ENCODE measurements around the gene MRTFB.
A peak's percentile ranks its signal among the peaks of the same experiment; 100 is the strongest.

Gene MRTFB

GRCh38 chr16:14232106-14232864, 161.2 kb downstream of the MRTFB start:
- no peaks in the 10 kb centered on the region for H3K27me3 ChIP-seq (ENCODE audit: low read depth, low read length)
- no peaks in the 10 kb centered on the region for H4K20me1 ChIP-seq (ENCODE audit: insufficient read depth, low read length)
- H3K36me3 ChIP-seq (replicated peaks; ENCODE audit: low read depth, low read length), result peaks cover 4% of the 10 kb centered on the region
- TF ChIP-seq CTCF (IDR thresholded peaks at IDR 0.05; ENCODE audit: low read depth, low read length) (no peak), EZH2phosphoT487 (IDR thresholded peaks at IDR 0.05; ENCODE audit: low read depth) (no peak)
- no peak overlapping the region for H2AFZ ChIP-seq (ENCODE audit: low read depth, low read length)
- H3K79me2 ChIP-seq (ENCODE audit: low read length), result no peaks in the 10 kb centered on the region
- no peaks in the 10 kb centered on the region for H3K9me3 ChIP-seq (ENCODE audit: insufficient read depth, low read length)
- H3K4me2 ChIP-seq (ENCODE audit: low read length), result no peak overlapping the region
- no peak overlapping the region for H3K27ac ChIP-seq (ENCODE audit: low read length)
- no peak overlapping the region for H3K9ac ChIP-seq (ENCODE audit: low read length)
- no peak overlapping the region for H3K4me3 ChIP-seq (ENCODE audit: low read length)
- no peaks in the 10 kb centered on the region for H3K4me1 ChIP-seq (ENCODE audit: low read length)

- Histone ChIP-seq H3K9me3 (ENCODE audit: insufficient read depth, low read length) (no peaks in the 10 kb centered on the region), H3K36me3 (replicated peaks; ENCODE audit: low read depth, low read length) (peaks cover 4% of the 10 kb centered on the region)
Observed at GRCh38 chr16:14236401-14236800, 165.3 kb downstream of the MRTFB start.

GRCh38 chr16:14238756-14239155, 167.6 kb downstream of the MRTFB start:
- Histone ChIP-seq H3K27me3 (ENCODE audit: low read depth, low read length) (no peaks in the 10 kb centered on the region), H4K20me1 (ENCODE audit: insufficient read depth, low read length) (no peaks in the 10 kb centered on the region), H3K79me2 (ENCODE audit: low read length) (no peaks in the 10 kb centered on the region), H2AFZ (ENCODE audit: low read depth, low read length) (no peak overlapping the region), H3K4me1 (ENCODE audit: low read length) (peaks cover 12% of the 10 kb centered on the region), H3K36me3 (replicated peaks; ENCODE audit: low read depth, low read length) (peaks cover 4% of the 10 kb centered on the region), H3K4me3 (ENCODE audit: low read length) (no peak overlapping the region), H3K9me3 (ENCODE audit: insufficient read depth, low read length) (no peaks in the 10 kb centered on the region), H3K9ac (ENCODE audit: low read length) (no peak overlapping the region), H3K27ac (ENCODE audit: low read length) (no peak overlapping the region), H3K4me2 (ENCODE audit: low read length) (no peak overlapping the region)
- TF ChIP-seq CTCF (IDR thresholded peaks at IDR 0.05; ENCODE audit: low read depth, low read length), result no peak
- no peak for TF ChIP-seq EZH2phosphoT487 (IDR thresholded peaks at IDR 0.05; ENCODE audit: low read depth)

More at GRCh38 chr16:14236401-14236800, 165.3 kb downstream of the MRTFB start:
- Histone ChIP-seq H3K27ac (ENCODE audit: low read length) (no peak overlapping the region), H4K20me1 (ENCODE audit: insufficient read depth, low read length) (no peaks in the 10 kb centered on the region), H3K27me3 (ENCODE audit: low read depth, low read length) (no peaks in the 10 kb centered on the region), H3K9ac (ENCODE audit: low read length) (no peak overlapping the region), H3K4me1 (ENCODE audit: low read length) (peaks cover 12% of the 10 kb centered on the region), H3K4me3 (ENCODE audit: low read length) (no peak overlapping the region), H3K4me2 (ENCODE audit: low read length) (no peak overlapping the region), H3K79me2 (ENCODE audit: low read length) (no peaks in the 10 kb centered on the region), H2AFZ (ENCODE audit: low read depth, low read length) (no peak overlapping the region)
- TF ChIP-seq CTCF (IDR thresholded peaks at IDR 0.05; ENCODE audit: low read depth, low read length) (no peak), EZH2phosphoT487 (IDR thresholded peaks at IDR 0.05; ENCODE audit: low read depth) (no peak)

GRCh38 chr16:14239791-14240190, 168.7 kb downstream of the MRTFB start:
- no peaks in the 10 kb centered on the region for H3K79me2 ChIP-seq (ENCODE audit: low read length)
- H4K20me1 ChIP-seq (ENCODE audit: insufficient read depth, low read length), result no peaks in the 10 kb centered on the region
- H3K9ac ChIP-seq (ENCODE audit: low read length), result no peak overlapping the region
- no peak overlapping the region for H2AFZ ChIP-seq (ENCODE audit: low read depth, low read length)
- TF ChIP-seq EZH2phosphoT487 (IDR thresholded peaks at IDR 0.05; ENCODE audit: low read depth) (no peak), CTCF (IDR thresholded peaks at IDR 0.05; ENCODE audit: low read depth, low read length) (no peak)
- H3K4me2 ChIP-seq (ENCODE audit: low read length), result peak overlapping the region; percentile 20
- H3K9me3 ChIP-seq (ENCODE audit: insufficient read depth, low read length), result no peaks in the 10 kb centered on the region
- H3K4me3 ChIP-seq (ENCODE audit: low read length), result no peak overlapping the region
- peaks cover 20% of the 10 kb centered on the region for H3K4me1 ChIP-seq (ENCODE audit: low read length)
- H3K27me3 ChIP-seq (ENCODE audit: low read depth, low read length), result no peaks in the 10 kb centered on the region
- no peak overlapping the region for H3K27ac ChIP-seq (ENCODE audit: low read length)
- peaks cover 2% of the 10 kb centered on the region for H3K36me3 ChIP-seq (replicated peaks; ENCODE audit: low read depth, low read length)
